Measurements from ENCODE around the gene MYH6.

- TF ChIP-seq CTCF (IDR thresholded peaks at IDR 0.05 in 4 of 5, conservative IDR thresholded peaks at IDR 0.05 in 1 of 5) (no peak), POLR2A (IDR thresholded peaks at IDR 0.05) (no peak)
Measured at GRCh38 chr14:23399136-23399535, 8.9 kb downstream of the MYH6 start.
